ENCODE results near the gene INTS1. TPM values are rescaled to one million over a fixed set of nuclear protein-coding genes. Genes with fewer than 3 reads are reported as not detected.

INTS1 gene
- total RNA-seq, 1 donor from 2014 or later, result 163 TPM

GRCh38 chr7:1483079-1483478 lies 21.1 kb downstream of the INTS1 start:
- Mint-ChIP-seq H3K4me1 (no peaks in the 10 kb centered on the region), H3K36me3 (peaks cover 10% of the 10 kb centered on the region), H3K4me3 (no peak overlapping the region), H3K9me3 (no peaks in the 10 kb centered on the region), H3K27ac (no peak overlapping the region), H3K27me3 (ENCODE audit: low read depth) (no peaks in the 10 kb centered on the region)
- no peak for DNase-seq (ENCODE audit: low spot score in 2 of 2, unreplicated experiment in 2 of 2)
- no peak for TF ChIP-seq CTCF (IDR thresholded peaks at IDR 0.05; ENCODE audit: unreplicated experiment)

- H3K9me3 Mint-ChIP-seq, result no peaks in the 10 kb centered on the region
- H3K27ac Mint-ChIP-seq, result no peak overlapping the region
- TF ChIP-seq CTCF (IDR thresholded peaks at IDR 0.05; ENCODE audit: unreplicated experiment), result no peak
- H3K4me1 Mint-ChIP-seq, result no peaks in the 10 kb centered on the region
- H3K27me3 Mint-ChIP-seq (ENCODE audit: low read depth), result no peaks in the 10 kb centered on the region
- H3K36me3 Mint-ChIP-seq, result peaks cover 8% of the 10 kb centered on the region
- no peak for DNase-seq (ENCODE audit: low spot score in 2 of 2, unreplicated experiment in 2 of 2)
- H3K4me3 Mint-ChIP-seq, result no peak overlapping the region
Observed at GRCh38 chr7:1481300-1481699, 22.9 kb downstream of the INTS1 start.

- Mint-ChIP-seq H3K9me3 (no peaks in the 10 kb centered on the region), H3K27me3 (ENCODE audit: low read depth) (no peaks in the 10 kb centered on the region), H3K4me3 (no peak overlapping the region), H3K27ac (no peak overlapping the region), H3K36me3 (peaks cover 8% of the 10 kb centered on the region), H3K4me1 (no peaks in the 10 kb centered on the region)
- TF ChIP-seq CTCF (IDR thresholded peaks at IDR 0.05; ENCODE audit: unreplicated experiment), result no peak
- DNase-seq (ENCODE audit: low spot score in 2 of 2, unreplicated experiment in 2 of 2), result no peak
Observed at GRCh38 chr7:1480670-1481069, 23.5 kb downstream of the INTS1 start.

GRCh38 chr7:1479287-1479686 lies 24.9 kb downstream of the INTS1 start:
- Mint-ChIP-seq H3K27ac (no peak overlapping the region), H3K36me3 (peaks cover 10% of the 10 kb centered on the region)

GRCh38 chr7:1478480-1478879 lies 25.7 kb downstream of the INTS1 start:
- H3K9me3 Mint-ChIP-seq, result no peaks in the 10 kb centered on the region
- no peaks in the 10 kb centered on the region for H3K4me1 Mint-ChIP-seq
- peaks cover 7% of the 10 kb centered on the region for H3K36me3 Mint-ChIP-seq
- TF ChIP-seq CTCF (IDR thresholded peaks at IDR 0.05; ENCODE audit: unreplicated experiment), result no peak
- no peak overlapping the region for H3K4me3 Mint-ChIP-seq
- no peak for DNase-seq (ENCODE audit: low spot score in 2 of 2, unreplicated experiment in 2 of 2)
- H3K27ac Mint-ChIP-seq, result no peak overlapping the region
- no peaks in the 10 kb centered on the region for H3K27me3 Mint-ChIP-seq (ENCODE audit: low read depth)

More at GRCh38 chr7:1479287-1479686, 24.9 kb downstream of the INTS1 start:
- Mint-ChIP-seq H3K9me3 (no peaks in the 10 kb centered on the region), H3K4me1 (no peaks in the 10 kb centered on the region), H3K27me3 (ENCODE audit: low read depth) (no peaks in the 10 kb centered on the region), H3K4me3 (no peak overlapping the region)
- DNase-seq (ENCODE audit: low spot score in 2 of 2, unreplicated experiment in 2 of 2), result no peak
- TF ChIP-seq CTCF (IDR thresholded peaks at IDR 0.05; ENCODE audit: unreplicated experiment), result no peak

GRCh38 chr7:1476859-1477258 lies 27.3 kb downstream of the INTS1 start:
- no peak overlapping the region for H3K27ac Mint-ChIP-seq
- no peaks in the 10 kb centered on the region for H3K27me3 Mint-ChIP-seq (ENCODE audit: low read depth)
- DNase-seq (ENCODE audit: low spot score in 2 of 2, unreplicated experiment in 2 of 2), result no peak
- H3K9me3 Mint-ChIP-seq, result no peaks in the 10 kb centered on the region
- H3K4me1 Mint-ChIP-seq, result no peaks in the 10 kb centered on the region
- H3K36me3 Mint-ChIP-seq, result peaks cover 2% of the 10 kb centered on the region
- TF ChIP-seq CTCF (IDR thresholded peaks at IDR 0.05; ENCODE audit: unreplicated experiment), result no peak
- no peak overlapping the region for H3K4me3 Mint-ChIP-seq
